ENCODE data around the gene SGTA. TPM values are rescaled to one million over a fixed set of nuclear protein-coding genes. Genes with fewer than 3 reads are reported as not detected.

The SGTA gene
- total RNA-seq, 1 experiment from 2014 or later: 87.9 TPM

DNA sequence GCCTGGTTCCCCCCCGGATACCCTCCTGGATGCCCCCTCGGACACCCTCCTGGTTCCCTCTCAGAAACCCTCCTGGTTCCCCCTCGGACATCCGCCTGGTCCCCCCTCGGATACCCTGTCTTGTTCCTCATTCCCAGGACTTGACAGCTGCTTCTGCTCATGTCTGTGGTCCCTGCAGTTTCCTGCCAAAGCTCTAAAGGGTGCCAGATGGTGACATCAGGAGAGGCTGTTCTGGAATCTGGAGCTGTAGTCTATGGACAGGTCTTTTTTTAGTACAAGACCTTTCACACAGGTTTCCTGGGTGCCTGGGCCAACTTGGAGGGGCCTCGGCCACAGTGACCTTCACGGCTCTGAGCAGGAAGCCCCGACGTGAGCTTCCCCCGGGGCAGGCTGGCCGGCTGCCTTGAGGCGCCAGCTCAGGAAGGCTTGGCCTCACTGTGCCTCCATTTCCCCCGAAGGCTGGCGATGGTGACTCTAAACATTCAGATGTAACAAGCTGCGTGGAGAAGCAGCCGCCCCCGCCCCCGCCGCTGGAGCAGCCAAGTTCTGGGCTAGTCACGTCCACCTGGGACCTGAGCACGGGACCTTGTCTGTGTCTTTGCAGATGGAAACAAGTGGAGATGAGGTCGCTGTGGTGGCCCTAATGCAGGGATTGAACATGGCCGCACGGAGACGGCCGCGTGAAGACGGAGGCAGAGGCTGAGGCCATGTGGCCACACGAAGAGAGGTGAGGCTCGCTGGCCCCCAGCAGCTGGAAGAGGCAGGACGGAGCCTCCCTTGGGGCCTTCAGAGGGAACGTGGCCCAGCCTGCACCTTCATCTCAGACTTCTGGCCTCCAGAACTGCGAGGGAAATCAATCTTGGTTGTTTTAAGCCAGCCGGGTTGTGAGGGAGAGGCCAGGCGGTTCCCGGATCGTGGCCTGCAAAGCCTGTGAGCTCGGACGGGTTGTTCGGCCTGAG, 12.7 kb downstream of the SGTA start:
- DNase-seq (ENCODE audit: low read depth): no peak

DNA sequence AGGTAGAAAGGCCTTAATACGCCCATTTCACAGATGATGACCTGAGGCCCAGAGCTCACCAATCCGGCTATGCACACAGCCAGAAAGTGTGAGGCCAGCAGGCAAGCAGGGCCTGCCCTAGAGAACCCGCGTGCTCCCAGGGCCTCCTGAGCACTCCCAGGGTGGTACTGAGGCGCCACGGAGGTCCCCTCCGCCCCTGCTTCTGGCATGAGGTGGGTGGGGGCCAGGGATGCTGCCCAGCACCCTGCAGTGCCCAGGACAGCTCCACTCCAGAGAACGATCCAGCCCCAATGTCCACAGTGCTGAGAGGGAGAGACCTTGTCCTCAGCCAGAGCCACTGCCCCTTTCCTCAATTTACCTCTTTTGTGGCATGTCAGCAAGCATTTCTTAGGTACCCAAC, 13.9 kb downstream of the SGTA start:
- DNase-seq (ENCODE audit: low read depth): no peak

GRCh38 chr19:2768365-2769132, 14.5 kb downstream of the SGTA start:
- DNase-seq (ENCODE audit: low read depth): no peak

- DNase-seq (ENCODE audit: low read depth): no peak
These were observed 15.4 kb downstream of the SGTA start for GRCh38 chr19:2767688-2768087.

DNA sequence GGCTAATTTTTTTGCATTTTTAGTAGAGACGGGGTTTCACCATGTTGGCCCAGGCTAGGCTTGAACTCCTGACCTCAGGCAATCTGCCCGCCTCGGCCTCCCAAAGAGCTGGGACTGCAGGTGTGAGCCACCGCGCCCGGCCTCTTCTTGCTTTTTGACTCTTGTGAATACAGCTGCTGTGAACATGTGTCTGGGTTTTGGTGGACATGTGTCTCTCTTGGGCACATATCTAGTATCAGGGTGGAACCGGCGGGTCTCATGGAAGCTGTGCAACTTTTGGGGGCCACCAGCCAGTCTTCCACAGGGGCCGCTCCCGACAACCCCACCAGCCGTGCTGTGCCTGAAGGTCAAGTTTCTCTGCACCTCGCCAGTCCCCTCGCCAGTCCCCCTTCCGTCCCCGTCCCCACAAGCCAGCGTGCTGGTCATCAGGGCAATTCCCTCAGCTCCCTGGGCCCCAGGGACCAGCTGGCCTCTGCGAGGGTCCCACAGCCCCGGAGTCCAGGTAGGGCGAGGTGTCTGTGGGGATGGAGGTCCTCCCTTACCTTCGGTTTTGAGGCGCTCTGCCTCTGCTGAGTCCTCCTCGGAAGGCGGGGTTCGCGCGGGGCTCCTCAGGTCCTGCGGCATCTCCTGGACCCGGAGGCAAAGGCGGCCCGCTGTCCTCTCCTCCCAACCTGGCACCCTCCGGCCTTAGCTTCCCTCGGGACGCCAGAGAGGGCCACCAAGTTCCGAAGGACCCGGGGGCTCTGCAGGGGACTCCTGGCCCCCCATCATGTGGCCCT, 16.3 kb downstream of the SGTA start:
- DNase-seq (ENCODE audit: low read depth): no peak

GRCh38 chr19:2765376-2765775, 17.7 kb downstream of the SGTA start:
- DNase-seq (ENCODE audit: low read depth): no peak

GRCh38 chr19:2764945-2765344, 18.1 kb downstream of the SGTA start:
- no peak for DNase-seq (ENCODE audit: low read depth)

DNA sequence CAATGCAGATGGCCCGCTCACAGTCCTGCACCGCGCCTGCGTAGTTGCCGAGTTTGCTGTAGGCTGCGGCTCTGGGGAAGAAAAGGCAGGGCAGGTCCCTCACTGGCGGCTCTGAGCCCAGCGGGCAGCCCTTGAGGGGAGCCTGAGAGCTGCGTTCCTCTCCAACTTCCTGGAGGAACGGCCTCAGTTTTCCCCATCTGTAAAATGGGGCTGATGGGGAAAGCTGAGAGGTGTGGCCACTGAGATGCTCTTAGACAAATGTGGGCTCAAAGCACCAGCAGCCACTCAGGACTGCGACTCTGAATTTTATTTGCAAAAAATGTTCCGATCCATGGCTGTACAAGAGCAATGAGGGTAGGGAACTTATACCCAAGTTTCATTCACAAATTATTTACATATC, 19.4 kb downstream of the SGTA start:
- no peak for DNase-seq (ENCODE audit: low read depth)

GRCh38 chr19:2762783-2763496, 20.1 kb downstream of the SGTA start:
- DNase-seq (ENCODE audit: low read depth): no peak

DNA sequence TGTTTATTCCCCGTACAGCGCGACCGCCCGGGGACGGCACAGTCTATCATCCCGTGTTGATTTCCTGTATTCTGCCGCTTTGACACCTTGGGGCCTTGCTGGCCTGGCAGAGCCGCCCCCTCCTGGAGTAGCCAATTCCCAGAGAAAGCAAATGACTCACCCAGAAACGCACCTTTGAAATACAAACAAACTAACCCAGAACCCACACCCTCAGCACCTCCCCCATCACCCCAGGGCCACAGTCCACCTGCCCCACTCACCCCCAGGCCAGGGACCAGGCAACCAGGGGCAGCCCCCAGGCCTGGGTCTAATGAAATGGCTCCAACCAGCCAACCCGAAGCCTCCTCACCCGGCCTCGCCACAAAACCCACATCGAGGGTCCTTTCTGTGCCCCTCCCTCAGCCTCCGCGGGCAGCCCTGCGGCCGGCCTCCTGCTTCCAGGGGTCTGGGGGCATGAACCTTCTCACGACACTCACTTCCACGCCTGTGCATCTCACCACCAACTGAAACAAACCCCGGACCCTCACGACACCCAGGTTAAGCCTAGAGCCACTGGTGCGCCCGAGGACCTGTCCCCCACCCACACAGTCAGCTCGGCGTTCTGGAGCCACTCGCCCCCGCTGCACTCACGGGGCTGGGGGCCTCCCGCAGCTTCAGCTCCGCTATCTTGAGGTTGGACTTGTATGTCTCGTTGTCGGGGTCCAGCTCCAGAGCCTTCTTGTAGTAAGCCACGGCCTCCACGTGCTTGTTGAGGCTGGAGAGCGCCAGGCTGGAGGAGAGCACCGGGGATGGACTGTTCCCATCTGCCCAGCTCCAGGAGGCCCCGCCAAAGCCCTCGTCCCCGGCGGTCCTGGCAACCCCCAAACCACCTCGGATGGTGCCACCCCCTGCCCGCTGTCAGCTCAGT, 20.9 kb downstream of the SGTA start:
- DNase-seq (ENCODE audit: low read depth): peak; percentile 33

DNA sequence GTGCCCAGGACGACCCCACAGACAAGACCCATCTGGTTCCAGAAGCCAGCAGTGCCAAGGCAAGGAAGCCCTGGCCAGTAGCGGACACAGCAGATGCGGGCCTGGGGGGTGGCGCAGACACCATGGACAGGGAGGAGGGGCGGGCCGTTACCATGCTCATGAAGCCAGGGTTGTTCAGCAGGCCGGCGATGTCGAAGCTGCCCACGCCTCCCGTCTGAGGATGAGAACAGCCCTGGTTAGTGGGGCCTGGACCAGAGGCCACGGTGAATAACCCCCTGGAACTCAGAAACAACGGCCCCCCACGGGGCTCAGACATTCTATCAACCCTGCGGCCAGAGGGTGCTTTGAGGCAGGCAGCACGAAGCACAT, 21.8 kb downstream of the SGTA start:
- DNase-seq (ENCODE audit: low read depth): no peak

DNA sequence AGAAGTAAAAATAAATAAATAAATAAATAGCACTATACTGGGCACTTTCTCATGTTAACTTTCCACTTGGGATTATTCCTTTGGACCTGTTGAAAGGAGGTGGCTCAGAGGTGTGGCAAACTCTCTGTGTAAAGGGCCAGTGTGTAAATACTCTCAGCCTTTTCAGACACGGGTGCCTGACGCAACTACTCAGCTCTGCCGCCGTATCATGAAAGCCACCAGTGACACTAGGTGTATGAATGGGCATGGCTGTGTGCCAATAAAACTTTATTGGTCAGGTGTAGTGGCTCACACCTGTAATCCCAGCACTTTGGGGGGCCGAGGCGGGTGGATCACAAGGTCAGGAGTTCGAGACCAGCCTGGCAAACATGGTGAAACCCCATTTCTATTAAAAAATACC, 23.1 kb downstream of the SGTA start:
- no peak for DNase-seq (ENCODE audit: low read depth)

- DNase-seq (ENCODE audit: low read depth): no peak
These were observed 23.7 kb downstream of the SGTA start for GRCh38 chr19:2759362-2759761.

DNA sequence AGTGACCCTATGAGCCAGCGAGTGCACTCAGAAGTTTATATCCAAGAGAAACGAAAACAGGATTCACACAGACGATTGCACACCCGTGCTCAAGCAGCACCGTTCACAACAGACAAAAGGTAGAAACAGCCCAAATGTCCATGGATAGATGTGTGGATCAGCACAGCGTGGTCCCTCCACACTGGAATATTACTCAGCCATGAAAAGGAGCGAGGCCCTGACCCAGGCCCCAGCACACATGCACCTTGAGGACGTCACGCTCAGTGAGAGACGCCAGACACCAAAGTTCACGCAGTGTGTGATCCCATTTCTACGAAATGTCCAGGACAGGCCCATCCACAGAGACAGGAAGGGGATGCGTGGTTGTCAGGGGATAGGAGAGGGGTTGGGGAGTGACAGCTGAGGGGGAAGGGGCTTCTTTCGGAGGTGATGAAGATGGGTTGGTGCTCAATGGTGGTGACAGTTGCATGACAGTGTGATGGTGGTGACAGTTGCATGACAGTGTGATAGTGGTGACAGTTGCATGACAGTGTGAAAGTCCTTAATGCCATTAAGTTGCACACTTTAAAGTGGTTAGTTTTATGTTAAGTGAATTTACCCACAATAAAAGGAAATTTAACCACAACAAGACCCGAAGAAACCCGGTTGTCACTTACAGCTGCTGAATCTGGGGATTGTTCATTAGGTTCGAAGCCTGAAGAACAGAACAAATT, 24.3 kb downstream of the SGTA start:
- DNase-seq (ENCODE audit: low read depth): no peak

- DNase-seq (ENCODE audit: low read depth): no peak
These were observed 25.9 kb downstream of the SGTA start for GRCh38 chr19:2756921-2757881.

- DNase-seq (ENCODE audit: low read depth): no peak
These were observed 26.6 kb downstream of the SGTA start for GRCh38 chr19:2756477-2756876.

GRCh38 chr19:2755811-2756210, 27.3 kb downstream of the SGTA start:
- no peak for DNase-seq (ENCODE audit: low read depth)

DNA sequence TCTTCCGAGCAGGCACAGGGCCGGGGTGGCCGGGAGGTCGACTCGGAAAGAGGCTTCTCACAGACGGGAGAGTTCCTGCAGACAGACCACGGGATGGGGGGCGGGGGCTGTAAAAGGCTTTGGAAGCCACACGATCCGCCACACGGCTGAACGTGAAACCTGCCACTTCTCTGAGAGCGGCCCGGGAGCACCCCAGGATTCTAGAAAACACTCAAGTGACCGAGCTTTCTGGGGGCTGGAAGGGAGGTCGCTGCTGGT, 27.7 kb downstream of the SGTA start:
- no peak for DNase-seq (ENCODE audit: low read depth)

Data from M059J (cell line).